Liver (tissue), 3 donors: ENCODE data around the gene DNAJB1.

ENCODE experiments used
- CTCF ChIP-seq: fragments of 150-350 bp; IDR thresholded peaks from 2 replicates; pipeline ENCODE4 v1.5.1; 2017; ENCODE audit warnings: improper control_type of control experiment, low read depth, low read length; ENCODE audit not compliant: missing input control
- REST ChIP-seq: IDR thresholded peaks from 2 replicates; pipeline ENCODE4 v1.6.1; 2016; ENCODE audit warnings: antibody characterized with exemption, mild to moderate bottlenecking
- SP1 ChIP-seq: IDR thresholded peaks from 2 replicates; pipeline ENCODE4 v1.6.1; 2018; ENCODE audit warnings: antibody characterized with exemption, mild to moderate bottlenecking
- TAF1 ChIP-seq: conservative IDR thresholded peaks from 2 replicates; pipeline ENCODE4 v1.6.1; 2016; ENCODE audit warnings: antibody characterized with exemption, mild to moderate bottlenecking
- donor health status: healthy.
- donor health status: healthy.

- no peak for TF ChIP-seq CTCF
- no peak for TF ChIP-seq TAF1
- no peak for TF ChIP-seq SP1
- no peak for TF ChIP-seq REST
These were observed 3.9 kb downstream of the DNAJB1 start for GRCh38 chr19:14514215-14514863.
